Prostate gland (tissue), 2 donors: ENCODE data around the gene MAPKAPK3. TPM values are rescaled to one million over a fixed set of nuclear protein-coding genes. Genes with fewer than 3 reads are reported as not detected.

Experiments used
- DNase-seq: peaks from one replicate; pipeline ENCODE4 v3.0.0-alpha.2; 2019; ENCODE audit warnings: low spot score
- H3K27ac ChIP-seq, 2 donors: fragments of 200-600 bp; sonication (generic); 2 replicates each; pipeline ENCODE4 v1.5.1; 2017 to 2019
- H3K27me3 ChIP-seq: fragments of 200-600 bp; sonication (generic); replicated peaks from 2 replicates; pipeline ENCODE4 v1.5.1; 2019; ENCODE audit not compliant: insufficient read depth
- H3K36me3 ChIP-seq, 2 donors: fragments of 200-600 bp; sonication (generic); 1 replicate in 1 of 2; 2 replicates in 1 of 2; pipeline versions ENCODE4 v1.5.1 to v1.8.1; 2017 to 2019
- H3K4me1 ChIP-seq: fragments of 200-600 bp; sonication (generic); replicated peaks from 2 replicates; pipeline ENCODE4 v1.5.1; 2019
- H3K4me3 ChIP-seq, 2 donors: fragments of 200-600 bp; sonication (generic); 2 replicates each; pipeline ENCODE4 v1.5.1; 2017 to 2019
- H3K9me3 ChIP-seq: fragments of 200-600 bp; sonication (generic); 2 replicates; pipeline ENCODE4 v1.5.1; 2017
- POLR2A ChIP-seq: fragments of 450-650 bp; IDR thresholded peaks from one replicate; pipeline ENCODE4 v1.6.1; 2016; ENCODE audit warnings: antibody characterized with exemption, mild to moderate bottlenecking
- POLR2AphosphoS5 ChIP-seq: sonication (generic); formaldehyde crosslinking; IDR thresholded peaks from one replicate; pipeline ENCODE4 v1.6.1; 2017; ENCODE audit warnings: antibody characterized with exemption
- WGBS: methylation state at CpG from one replicate; pipeline ENCODE4 v1.1.5; 2018; 5-methylcytosine and 5-hydroxymethylcytosine counted together
- intact Hi-C: fragments of 100-400 bp; cut with DNase I; formaldehyde crosslinking; loops from one replicate; pipeline ENCODE4 v1.14.2; 2022
- total RNA-seq, 2 donors: library from RNA; depleted of rRNA; stranded (reverse); fragments of >200 nt; gene quantifications; one replicate each; pipeline ENCODE4 v1.1.0, GENCODE V29; 2016
- TF ChIP-seq, protein P1 (sequence below), 4 experiments: fragments of 200-600 bp in 2 of 4; fragments of 450-650 bp in 2 of 4; sonication (generic) in 2 of 4; IDR thresholded peaks; 1 replicate in 3 of 4; 2 replicates in 1 of 4; pipeline ENCODE4 v1.5.1; 2016 to 2019; ENCODE audit warnings: antibody characterized with exemption in 4 of 4, mild to moderate bottlenecking in 2 of 4, moderate library complexity in 2 of 4

Gene MAPKAPK3
- total RNA-seq, 2 donors from 2014 or later: 33.2 to 52.3 TPM

DNA sequence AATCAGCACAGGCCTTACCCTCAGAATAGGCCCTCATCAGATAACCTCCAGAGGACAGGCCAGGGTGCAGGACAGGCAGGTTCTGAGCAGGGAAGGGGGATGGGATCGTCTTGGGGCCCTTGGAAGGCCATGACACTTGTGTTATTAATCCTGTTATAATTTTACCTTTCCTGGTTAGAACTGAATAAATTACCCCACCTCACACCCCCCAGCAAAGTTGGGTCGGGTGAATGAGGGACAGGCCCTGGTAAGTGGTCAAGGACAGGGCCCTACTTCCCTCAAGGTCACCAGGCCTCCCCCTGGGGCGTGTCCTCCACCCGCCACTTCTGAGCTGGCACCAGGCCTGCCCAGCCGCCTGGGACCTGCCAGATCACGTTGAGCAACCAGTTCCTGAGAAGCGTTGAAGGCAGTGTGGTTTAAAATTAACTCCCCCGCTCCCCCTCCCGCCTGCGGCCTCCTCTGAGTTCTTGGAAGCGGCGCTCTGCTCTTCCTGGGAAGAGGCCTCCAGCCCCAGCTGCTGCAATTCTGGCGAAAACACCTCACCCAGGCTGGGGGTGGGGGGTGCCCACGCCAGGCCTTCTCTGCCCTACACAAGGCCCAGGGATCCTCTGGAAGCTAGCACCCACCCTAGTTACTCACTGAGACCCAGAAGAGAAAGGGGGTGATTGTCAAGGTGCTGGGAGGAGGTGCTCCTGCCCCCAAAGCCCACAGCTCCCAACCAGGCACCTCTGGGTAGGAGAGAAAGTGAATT is 15.9 kb upstream of the MAPKAPK3 start:
- Histone ChIP-seq H3K9me3 (no peaks in the 10 kb centered on the region), H3K36me3 (no peaks in the 10 kb centered on the region), H3K27ac (peak overlapping the region; percentile 91 to 95), H3K4me1 (peaks cover 25% of the 10 kb centered on the region), H3K4me3 (no peak overlapping the region), H3K27me3 (no peaks in the 10 kb centered on the region)
- intact Hi-C loops: no loop called here
- WGBS: 1% methylated on average over 14 of the region's 14 CpGs
- TF ChIP-seq POLR2AphosphoS5 (peak; percentile 98), POLR2A (peak; percentile 47)
- TF ChIP-seq, protein P1, sequence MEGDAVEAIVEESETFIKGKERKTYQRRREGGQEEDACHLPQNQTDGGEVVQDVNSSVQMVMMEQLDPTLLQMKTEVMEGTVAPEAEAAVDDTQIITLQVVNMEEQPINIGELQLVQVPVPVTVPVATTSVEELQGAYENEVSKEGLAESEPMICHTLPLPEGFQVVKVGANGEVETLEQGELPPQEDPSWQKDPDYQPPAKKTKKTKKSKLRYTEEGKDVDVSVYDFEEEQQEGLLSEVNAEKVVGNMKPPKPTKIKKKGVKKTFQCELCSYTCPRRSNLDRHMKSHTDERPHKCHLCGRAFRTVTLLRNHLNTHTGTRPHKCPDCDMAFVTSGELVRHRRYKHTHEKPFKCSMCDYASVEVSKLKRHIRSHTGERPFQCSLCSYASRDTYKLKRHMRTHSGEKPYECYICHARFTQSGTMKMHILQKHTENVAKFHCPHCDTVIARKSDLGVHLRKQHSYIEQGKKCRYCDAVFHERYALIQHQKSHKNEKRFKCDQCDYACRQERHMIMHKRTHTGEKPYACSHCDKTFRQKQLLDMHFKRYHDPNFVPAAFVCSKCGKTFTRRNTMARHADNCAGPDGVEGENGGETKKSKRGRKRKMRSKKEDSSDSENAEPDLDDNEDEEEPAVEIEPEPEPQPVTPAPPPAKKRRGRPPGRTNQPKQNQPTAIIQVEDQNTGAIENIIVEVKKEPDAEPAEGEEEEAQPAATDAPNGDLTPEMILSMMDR (IDR thresholded peaks at IDR 0.05): no peak
- peak; percentile 96 for DNase-seq

DNA sequence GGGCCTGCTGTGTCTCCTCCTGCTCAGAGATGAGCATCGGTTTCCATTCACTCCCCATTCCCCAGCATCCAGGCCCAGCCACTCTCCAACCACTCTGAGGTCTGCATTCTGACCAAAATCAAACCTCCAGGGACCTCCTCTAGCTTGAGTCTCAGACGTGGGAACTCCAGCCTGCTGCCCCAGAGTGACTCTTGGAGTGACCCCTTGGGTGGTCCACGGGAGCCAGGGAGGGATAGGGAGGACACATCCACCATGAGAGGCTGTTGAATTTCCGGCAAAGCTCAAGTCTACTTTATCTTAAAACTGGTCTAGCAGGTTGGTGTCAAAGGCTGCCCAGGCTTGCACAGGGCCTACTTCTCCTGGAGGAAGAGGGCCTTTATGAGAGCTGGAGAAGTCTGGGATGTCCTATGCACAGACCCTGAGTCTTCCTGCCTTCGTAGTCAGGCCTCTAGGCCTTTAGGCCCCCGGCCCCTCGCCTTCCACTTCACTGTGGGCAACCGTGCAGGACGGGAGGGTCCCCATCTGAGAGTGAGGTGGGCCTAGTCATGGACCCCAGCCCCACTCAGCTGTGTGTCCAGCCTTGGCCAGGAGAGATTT is 14.3 kb upstream of the MAPKAPK3 start:
- DNase-seq: peak; percentile 76
- intact Hi-C loops: no loop called here
- 61% methylated on average over 9 of the region's 9 CpGs for WGBS
- Histone ChIP-seq H3K36me3 (no peaks in the 10 kb centered on the region), H3K4me1 (peaks cover 25% of the 10 kb centered on the region), H3K27ac (peak overlapping the region; percentile 91 to 95), H3K4me3 (no peak overlapping the region), H3K9me3 (no peaks in the 10 kb centered on the region), H3K27me3 (no peaks in the 10 kb centered on the region)
- peak; percentile 76 for TF ChIP-seq POLR2AphosphoS5
- TF ChIP-seq, protein P1 (IDR thresholded peaks at IDR 0.05): no peak

DNA sequence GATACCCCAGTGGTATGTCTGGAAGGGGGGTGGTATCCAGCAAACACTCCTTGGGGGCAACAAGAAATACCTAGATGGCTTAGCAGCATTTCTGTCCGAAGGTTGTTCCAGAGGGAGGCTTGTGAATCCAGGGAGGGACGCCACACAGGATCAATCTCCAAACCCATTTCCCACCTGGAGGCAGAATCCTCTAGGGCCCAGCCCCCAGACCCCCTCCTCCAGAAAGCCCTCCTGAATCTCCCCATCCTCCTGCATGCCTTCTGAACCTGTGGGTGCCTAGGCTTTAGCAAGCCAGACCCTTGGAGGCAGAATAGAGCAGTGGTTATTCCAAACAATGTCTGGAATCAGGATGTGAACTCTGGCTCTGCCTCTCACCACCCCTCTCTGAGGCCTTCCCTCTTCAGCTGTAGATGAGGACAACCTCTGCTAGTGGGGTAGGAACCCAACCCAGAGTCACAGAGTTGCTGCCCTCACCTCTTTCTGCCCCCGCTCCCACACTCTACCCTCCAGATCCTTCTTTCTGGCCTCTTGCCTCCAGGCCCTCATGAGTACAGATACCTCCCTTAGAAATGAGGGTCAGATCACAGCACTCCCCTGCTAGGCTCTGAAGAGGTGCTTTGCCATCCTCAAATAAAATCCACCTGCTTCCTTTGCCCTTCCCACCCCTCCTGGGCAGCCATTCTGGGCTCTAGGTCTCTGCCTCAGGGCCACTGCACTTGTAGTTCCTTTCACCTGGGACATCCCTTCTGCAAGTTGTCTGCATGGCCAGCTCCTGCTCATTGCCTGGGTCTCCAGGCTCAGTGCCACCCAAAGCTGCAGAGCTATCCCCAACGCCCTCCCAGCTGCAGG is 13.5 kb upstream of the MAPKAPK3 start:
- Histone ChIP-seq H3K27ac (peak overlapping the region; percentile 91 to 95), H3K4me3 (no peak overlapping the region), H3K9me3 (no peaks in the 10 kb centered on the region), H3K36me3 (no peaks in the 10 kb centered on the region), H3K4me1 (peaks cover 27% of the 10 kb centered on the region), H3K27me3 (no peaks in the 10 kb centered on the region)
- 64% methylated on average over 4 of the region's 4 CpGs for WGBS
- intact Hi-C loops: no loop called here
- TF ChIP-seq POLR2AphosphoS5 (no peak), POLR2A (no peak)
- TF ChIP-seq, protein P1 (IDR thresholded peaks at IDR 0.05): no peak
- no peak for DNase-seq

DNA sequence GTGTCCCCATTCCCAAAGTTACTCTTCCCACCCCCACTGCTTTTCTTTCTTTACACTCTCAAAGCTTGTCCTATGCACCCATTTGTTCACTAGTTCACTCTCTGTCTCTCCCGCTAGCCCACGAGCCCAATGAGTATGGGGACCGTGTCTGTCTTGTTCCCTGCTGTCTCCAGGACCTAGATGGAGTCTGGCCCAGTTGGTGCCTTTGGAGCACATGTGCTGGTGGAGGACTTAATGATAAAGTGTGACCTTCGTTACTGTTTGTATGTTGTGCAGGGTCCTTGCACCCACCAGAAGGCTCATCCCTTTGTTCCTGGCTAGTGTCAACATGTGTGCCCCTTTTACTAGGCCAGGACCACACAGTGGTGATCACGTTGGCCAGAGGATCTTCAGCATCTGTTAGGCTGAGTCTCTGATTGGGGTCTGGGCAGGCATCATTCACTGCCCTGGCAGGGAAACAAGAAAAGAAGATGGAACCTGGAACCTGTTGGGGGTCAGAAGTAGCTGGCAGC is 12.8 kb upstream of the MAPKAPK3 start:
- H3K9me3 ChIP-seq: no peaks in the 10 kb centered on the region
- TF ChIP-seq POLR2AphosphoS5: no peak
- no peak for TF ChIP-seq POLR2A
- TF ChIP-seq, protein P1 (IDR thresholded peaks at IDR 0.05): no peak
- H3K4me1 ChIP-seq: peaks cover 27% of the 10 kb centered on the region
- no peaks in the 10 kb centered on the region for H3K27me3 ChIP-seq
- 76% methylated on average over 5 of the region's 5 CpGs for WGBS
- H3K4me3 ChIP-seq: no peak overlapping the region
- intact Hi-C loops: no loop called here
- no peak for DNase-seq
- H3K36me3 ChIP-seq: no peaks in the 10 kb centered on the region
- H3K27ac ChIP-seq: peak overlapping the region; percentile 91 to 95
